Endothelial cell of umbilical vein (primary cell): ENCODE measurements around the gene PRKAR1B. TPM values are rescaled to one million over a fixed set of nuclear protein-coding genes. Genes with fewer than 3 reads are reported as not detected.

Experiments used
- BruUV-seq: library from RNA; stranded (reverse); fragments of 400-500 nt; replicated peaks from 2 replicates; lab custom pipeline; 2021; lab: Mats Ljungman, UMichigan
- CTCF ChIA-PET: fragments of 300-600, 350-600 bp; sonication (Branson Sonifier 250); formaldehyde crosslinking; loops from one replicate; lab custom pipeline; 2021; ENCODE audit warnings: antibody characterized with exemption, inconsistent platforms; lab: Charles Lee
- POLR2A ChIA-PET: fragments of 300-600, 350-600 bp; sonication (Branson Sonifier 250); formaldehyde crosslinking; loops from one replicate; lab custom pipeline; 2021; ENCODE audit warnings: antibody characterized with exemption, inconsistent platforms; lab: Charles Lee
- DNase-seq: peaks from one replicate; pipeline ENCODE4 v3.0.0-alpha.2; 2011; ENCODE audit warnings: low read depth, low spot score
- FAIRE-seq: peaks from 2 replicates; lab custom pipeline; 2011; peaks lifted over from hg19 to GRCh38; lab: Jason Lieb, UNC
- H2AFZ ChIP-seq: 2 replicates; pipeline ENCODE4 v1.6.0; 2012; ENCODE audit warnings: low read depth, low read length, control low read depth, inconsistent platforms
- H3K27ac ChIP-seq: 2 replicates; pipeline ENCODE4 v1.5.1; 2011; ENCODE audit warnings: low read depth, mild to moderate bottlenecking, control low read depth, low read length, moderate library complexity; ENCODE audit not compliant: insufficient read depth
- H3K27me3 ChIP-seq, 2 experiments: 2 replicates each; pipeline versions ENCODE4 v1.6.0 to v1.6.1; 2011; ENCODE audit warnings: low read length in 2 of 2, mixed read lengths in 1 of 2; ENCODE audit not compliant: control insufficient read depth in 2 of 2, insufficient read depth in 2 of 2
- H3K36me3 ChIP-seq, 2 experiments: 2 replicates in 1 of 2; 3 replicates in 1 of 2; pipeline ENCODE4 v1.5.1; 2011; ENCODE audit warnings: low read length in 2 of 2, mild to moderate bottlenecking in 1 of 2, moderate library complexity in 1 of 2; ENCODE audit not compliant: control insufficient read depth in 2 of 2, insufficient read depth in 2 of 2; ENCODE audit errors: extremely low read depth in 1 of 2
- H3K4me1 ChIP-seq: 3 replicates; pipeline ENCODE4 v1.5.1; 2011; ENCODE audit warnings: mild to moderate bottlenecking, low read length; ENCODE audit not compliant: control insufficient read depth, insufficient read depth; ENCODE audit errors: extremely low read depth
- H3K4me2 ChIP-seq: 2 replicates; pipeline ENCODE4 v1.6.1; 2011; ENCODE audit warnings: low read length, control low read depth, mixed read lengths; ENCODE audit not compliant: insufficient read depth
- H3K4me3 ChIP-seq, 3 experiments: fragments of 200-600 bp in 1 of 3; sonication (generic), shearing (Covaris generic) in 1 of 3; replicated peaks in 1 of 3; 2 replicates each; pipeline ENCODE4 v1.5.1; 2011 to 2016; ENCODE audit warnings: control low read depth in 3 of 3, low read length in 3 of 3, mild to moderate bottlenecking in 2 of 3, inconsistent platforms in 1 of 3, low read depth in 1 of 3, moderate library complexity in 1 of 3; ENCODE audit not compliant: insufficient read depth in 1 of 3
- H3K79me2 ChIP-seq: 2 replicates; pipeline ENCODE4 v1.6.0; 2012; ENCODE audit warnings: low read length, inconsistent platforms; ENCODE audit not compliant: control insufficient read depth, insufficient read depth
- H3K9ac ChIP-seq: replicated peaks from 2 replicates; pipeline ENCODE3; 2011; ENCODE audit warnings: low read length, control low read depth; ENCODE audit not compliant: insufficient read depth; ENCODE audit errors: extremely low read depth
- H3K9me1 ChIP-seq: replicated peaks from 3 replicates; pipeline ENCODE4 v1.6.0; 2011; ENCODE audit warnings: mild to moderate bottlenecking, low read length; ENCODE audit not compliant: control insufficient read depth, insufficient read depth; ENCODE audit errors: extremely low read depth
- H3K9me3 ChIP-seq: replicated peaks from 2 replicates; pipeline ENCODE4 v1.5.1; 2012; ENCODE audit warnings: low read length, inconsistent platforms; ENCODE audit not compliant: control insufficient read depth, insufficient read depth
- H4K20me1 ChIP-seq: replicated peaks from 2 replicates; pipeline ENCODE3; 2011; ENCODE audit warnings: mild to moderate bottlenecking, low read length; ENCODE audit not compliant: control insufficient read depth, insufficient read depth; ENCODE audit errors: extremely low read depth
- CTCF ChIP-seq, 2 donors: IDR thresholded peaks; 1 replicate in 1 of 2; 2 replicates in 1 of 2; pipeline ENCODE4 v1.5.1; 2011; ENCODE audit warnings: low read length in 2 of 2, mild to moderate bottlenecking in 2 of 2, moderate library complexity in 2 of 2, control low read depth in 1 of 2, inconsistent platforms in 1 of 2, low read depth in 1 of 2; ENCODE audit not compliant: insufficient read depth in 1 of 2; ENCODE audit errors: extremely low read depth in 1 of 2
- EZH2 ChIP-seq: IDR thresholded peaks from 2 replicates; pipeline ENCODE4 v1.6.1; 2012; ENCODE audit warnings: borderline replicate concordance, low read depth, mild to moderate bottlenecking, moderate library complexity, low read length, inconsistent platforms; ENCODE audit not compliant: severe bottlenecking
- FOS ChIP-seq: IDR thresholded peaks from 2 replicates; pipeline ENCODE4 v1.6.1; 2011; ENCODE audit warnings: mild to moderate bottlenecking, low read length, moderate library complexity, borderline replicate concordance; ENCODE audit not compliant: insufficient read depth
- GATA2 ChIP-seq: IDR thresholded peaks from 2 replicates; pipeline ENCODE4 v1.7.0; 2011; ENCODE audit warnings: low read depth, mild to moderate bottlenecking, moderate library complexity, mixed read lengths, low read length; ENCODE audit not compliant: insufficient read length, insufficient read depth
- JUN ChIP-seq: IDR thresholded peaks from 2 replicates; pipeline ENCODE4 v1.6.1; 2011; ENCODE audit warnings: borderline replicate concordance, low read depth; ENCODE audit not compliant: insufficient read length, insufficient read depth
- MAX ChIP-seq: IDR thresholded peaks from 2 replicates; pipeline ENCODE4 v1.6.1; 2011; ENCODE audit not compliant: insufficient read depth, insufficient read length
- MYC ChIP-seq: IDR thresholded peaks from one replicate; pipeline ENCODE4 v1.6.1; 2011; ENCODE audit warnings: mild to moderate bottlenecking, low read depth, low read length
- POLR2A ChIP-seq: IDR thresholded peaks from 2 replicates; pipeline ENCODE4 v1.6.1; 2012; ENCODE audit warnings: low read depth, mild to moderate bottlenecking, control low read depth, low read length
- POLR2AphosphoS5 ChIP-seq: IDR thresholded peaks from 2 replicates; pipeline ENCODE4 v1.6.1; 2012; ENCODE audit warnings: low read depth, mild to moderate bottlenecking, control low read depth, low read length, moderate library complexity; ENCODE audit not compliant: insufficient read depth
- dilution Hi-C: fragments of 300-500 bp; cut with MboI; formaldehyde crosslinking; loops from one replicate; pipeline ENCODE4 v1.15.0; 2019; ENCODE audit warnings: low sequenced_read_pairs; ENCODE audit not compliant: extremely low pct_ligation_motif_present
- intact Hi-C: fragments of 100-400 bp; cut with micrococcal nuclease; formaldehyde crosslinking; loops from one replicate; pipeline ENCODE4 v1.10.0; 2022
- polyA plus RNA-seq, 4 experiments: library from polyadenylated mRNA; depleted of rRNA in 3 of 4; stranded (reverse) in 3 of 4; unstranded in 1 of 4; fragments of >200 nt; gene quantifications; 2 replicates each; pipeline versions ENCODE4 v1.2.1 to v1.2.3, GENCODE V29; 2011 to 2012; ENCODE audit warnings: missing spikeins in 1 of 4
- total RNA-seq: library from RNA; stranded (reverse); gene quantifications from 2 replicates; pipeline ENCODE4 v1.2.3, GENCODE V29; 2021

PRKAR1B gene
- total and polyA plus RNA-seq, 2 donors (not counting 3 experiments of a cell fraction or from before 2014, with no cell fraction given), result 15.4 to 29.2 TPM

- FAIRE-seq, result no peak
- CTCF ChIA-PET, result interaction anchor here (0.7 kb wide), 1 partner anchor 14 kb away, joined by 3 read pairs; no protein-coding TSS in a partner anchor
Observed at GRCh38 chr7:760006-760405, 32.9 kb upstream of the PRKAR1B start.

DNA sequence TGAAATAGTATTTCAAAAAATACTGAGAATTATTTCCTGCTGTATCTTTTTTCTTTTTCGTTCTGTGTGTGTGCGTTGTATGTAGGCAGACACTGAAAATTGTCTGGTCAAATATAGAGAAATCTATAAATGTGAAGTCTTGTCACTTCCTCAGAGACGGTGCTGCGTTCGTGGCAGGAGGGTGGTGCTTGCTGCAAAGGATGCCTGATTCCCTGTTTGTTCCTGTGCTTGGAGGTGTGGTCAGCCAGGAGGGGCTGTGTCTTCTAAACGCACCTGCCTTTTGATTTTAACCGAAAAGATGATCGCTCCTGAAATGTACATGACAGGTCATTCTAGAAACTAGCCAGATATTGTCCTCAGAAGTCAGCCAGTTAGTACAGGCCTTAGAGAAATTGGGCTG lies 32.5 kb upstream of the PRKAR1B start:
- Histone ChIP-seq H3K36me3 (peaks cover 8 to 50% of the 10 kb centered on the region in 2 experiments), H2AFZ (no peak overlapping the region), H3K4me1 (no peaks in the 10 kb centered on the region), H3K27ac (no peak overlapping the region), H3K27me3 (no peaks in the 10 kb centered on the region), H3K9me1 (no peaks in the 10 kb centered on the region), H3K4me2 (no peak overlapping the region), H4K20me1 (no peaks in the 10 kb centered on the region), H3K9ac (no peak overlapping the region), H3K9me3 (no peaks in the 10 kb centered on the region), H3K4me3 (no peak overlapping the region), H3K79me2 (no peaks in the 10 kb centered on the region)
- no peak for TF ChIP-seq MAX
- TF ChIP-seq POLR2A, result no peak
- no peak for TF ChIP-seq FOS
- no peak for TF ChIP-seq GATA2
- no peak for TF ChIP-seq MYC
- no peak for TF ChIP-seq JUN
- TF ChIP-seq EZH2, result no peak
- TF ChIP-seq CTCF (IDR thresholded peaks at IDR 0.05; ENCODE audit: extremely low read depth in 1 of 2, insufficient read depth in 1 of 2, low read depth in 1 of 2, low read length in 2 of 2), result no peak
- TF ChIP-seq POLR2AphosphoS5, result no peak
- dilution Hi-C loops, result no loop called here
- intact Hi-C loops, result no loop called here
- ChIA-PET POLR2A (no interaction called here), CTCF (no interaction called here)
- DNase-seq, result no peak
- FAIRE-seq, result no peak
- BruUV-seq, result no TSS peak

More at GRCh38 chr7:760006-760405, 32.9 kb upstream of the PRKAR1B start:
- Histone ChIP-seq H3K27ac (no peak overlapping the region), H3K9ac (no peak overlapping the region), H3K4me2 (no peak overlapping the region), H3K79me2 (no peaks in the 10 kb centered on the region), H2AFZ (no peak overlapping the region), H3K9me3 (no peaks in the 10 kb centered on the region), H3K9me1 (no peaks in the 10 kb centered on the region), H3K36me3 (peaks cover 8 to 46% of the 10 kb centered on the region in 2 experiments), H3K4me1 (no peaks in the 10 kb centered on the region), H3K4me3 (no peak overlapping the region), H4K20me1 (no peaks in the 10 kb centered on the region), H3K27me3 (no peaks in the 10 kb centered on the region)
- no TSS peak for BruUV-seq
- dilution Hi-C loops, result no loop called here
- intact Hi-C loops, result no loop called here
- DNase-seq, result no peak
- POLR2A ChIA-PET, result no interaction called here
- TF ChIP-seq MYC (no peak), POLR2AphosphoS5 (no peak), JUN (no peak)
